Liver (tissue), 9 donors: ENCODE results near the gene CCDC33. TPM values are rescaled to one million over a fixed set of nuclear protein-coding genes. Genes with fewer than 3 reads are reported as not detected.

Source experiments
- DNase-seq: peaks from one replicate; pipeline ENCODE4 v3.0.0-alpha.2; 2017; ENCODE audit warnings: low spot score
- H3K27ac ChIP-seq, 2 donors: one replicate each; pipeline ENCODE4 v1.7.0; 2013; ENCODE audit warnings: inconsistent platforms in 2 of 2, low read length in 2 of 2, control low read depth in 1 of 2, low read depth in 1 of 2, mild to moderate bottlenecking in 1 of 2
- H3K27me3 ChIP-seq, 4 donors: one replicate each; pipeline versions ENCODE4 v1.6.1 to v1.7.0; 2013; ENCODE audit warnings: low read length in 3 of 4, inconsistent platforms in 1 of 4, mild to moderate bottlenecking in 1 of 4, moderate library complexity in 1 of 4; ENCODE audit not compliant: control insufficient read depth in 4 of 4, insufficient read depth in 4 of 4
- H3K36me3 ChIP-seq, 4 donors: one replicate each; pipeline versions ENCODE4 v1.6.1 to v1.7.0; 2013; ENCODE audit warnings: low read length in 3 of 4, mild to moderate bottlenecking in 3 of 4, low read depth in 1 of 4, moderate library complexity in 1 of 4; ENCODE audit not compliant: control insufficient read depth in 4 of 4, insufficient read depth in 3 of 4
- H3K4me1 ChIP-seq, 4 donors: one replicate each; pipeline versions ENCODE4 v1.6.1 to v1.7.0; 2013; ENCODE audit warnings: low read length in 3 of 4, mild to moderate bottlenecking in 3 of 4, moderate library complexity in 1 of 4; ENCODE audit not compliant: control insufficient read depth in 4 of 4, insufficient read depth in 4 of 4
- H3K4me3 ChIP-seq, 3 donors: one replicate each; pipeline versions ENCODE4 v1.6.1 to v1.7.0; 2013; ENCODE audit warnings: low read length in 3 of 3, control low read depth in 1 of 3, low read depth in 1 of 3, mild to moderate bottlenecking in 1 of 3
- H3K9ac ChIP-seq, 2 donors: one replicate each; pipeline ENCODE4 v1.7.0; 2013; ENCODE audit warnings: low read length in 2 of 2, mild to moderate bottlenecking in 2 of 2, moderate library complexity in 2 of 2, control low read depth in 1 of 2, low read depth in 1 of 2
- H3K9me3 ChIP-seq, 4 donors: one replicate each; pipeline versions ENCODE4 v1.6.1 to v1.7.0; 2013; ENCODE audit warnings: low read length in 3 of 4; ENCODE audit not compliant: control insufficient read depth in 4 of 4
- ATF3 ChIP-seq: IDR thresholded peaks from 2 replicates; pipeline ENCODE4 v1.6.1; 2016; ENCODE audit warnings: antibody characterized with exemption
- CTCF ChIP-seq: fragments of 150-350 bp; IDR thresholded peaks from 2 replicates; pipeline ENCODE4 v1.5.1; 2017; ENCODE audit warnings: improper control_type of control experiment, low read depth, low read length; ENCODE audit not compliant: missing input control
- EGR1 ChIP-seq, 2 donors: IDR thresholded peaks; 2 replicates each; pipeline ENCODE4 v1.6.1; 2016 to 2018; ENCODE audit warnings: antibody characterized with exemption in 2 of 2, low read depth in 2 of 2
- HNF4A ChIP-seq, 2 donors: conservative IDR thresholded peaks; 2 replicates each; pipeline ENCODE4 v1.6.1; 2016; ENCODE audit warnings: antibody characterized with exemption in 2 of 2, mild to moderate bottlenecking in 2 of 2
- NR2F2 ChIP-seq: IDR thresholded peaks from 2 replicates; pipeline ENCODE4 v1.6.1; 2016; ENCODE audit warnings: antibody characterized with exemption
- RAD21 ChIP-seq, 2 donors: IDR thresholded peaks; 2 replicates each; pipeline ENCODE4 v1.6.1; 2016; ENCODE audit warnings: antibody characterized with exemption in 2 of 2, mild to moderate bottlenecking in 2 of 2
- RXRA ChIP-seq, 2 donors: IDR thresholded peaks; 2 replicates each; pipeline ENCODE4 v1.6.1; 2017 to 2018; ENCODE audit warnings: antibody characterized with exemption in 2 of 2, mild to moderate bottlenecking in 1 of 2
- SP1 ChIP-seq: IDR thresholded peaks from 2 replicates; pipeline ENCODE4 v1.6.1; 2018; ENCODE audit warnings: antibody characterized with exemption, mild to moderate bottlenecking
- WGBS: extraction: QIAGEN DNeasy Blood & Tissue Kit; methylation state at CpG from one replicate; pipeline ENCODE4 v1.1.7; 2013; 5-methylcytosine and 5-hydroxymethylcytosine counted together
- polyA plus RNA-seq, 2 donors: library from polyadenylated mRNA; stranded (reverse) in 1 of 2; unstranded in 1 of 2; fragments of 200-250 nt in 1 of 2; fragments of >200 nt in 1 of 2; fragmentation: Nextera tagmentation in 1 of 2; extraction: Ambion mirVana in 1 of 2; gene quantifications; one replicate each; pipeline versions ENCODE4 v1.2.1 to v1.2.3, GENCODE V29; 2013 to 2015
- total RNA-seq, 2 donors: library from RNA; depleted of rRNA; stranded (reverse); fragments of >200 nt; gene quantifications; one replicate each; pipeline ENCODE4 v1.2.3, GENCODE V29; 2014
- TF ChIP-seq, protein P1 (sequence below): IDR thresholded peaks from 2 replicates; pipeline ENCODE4 v1.6.1; 2016; ENCODE audit warnings: antibody characterized with exemption, mild to moderate bottlenecking
- donor health status: healthy.
- donor health status: healthy.
- donor health status: healthy.
- donor health status: healthy.
- donor health status: healthy.

The CCDC33 gene
- total and polyA plus RNA-seq, 4 donors = not detected

DNA sequence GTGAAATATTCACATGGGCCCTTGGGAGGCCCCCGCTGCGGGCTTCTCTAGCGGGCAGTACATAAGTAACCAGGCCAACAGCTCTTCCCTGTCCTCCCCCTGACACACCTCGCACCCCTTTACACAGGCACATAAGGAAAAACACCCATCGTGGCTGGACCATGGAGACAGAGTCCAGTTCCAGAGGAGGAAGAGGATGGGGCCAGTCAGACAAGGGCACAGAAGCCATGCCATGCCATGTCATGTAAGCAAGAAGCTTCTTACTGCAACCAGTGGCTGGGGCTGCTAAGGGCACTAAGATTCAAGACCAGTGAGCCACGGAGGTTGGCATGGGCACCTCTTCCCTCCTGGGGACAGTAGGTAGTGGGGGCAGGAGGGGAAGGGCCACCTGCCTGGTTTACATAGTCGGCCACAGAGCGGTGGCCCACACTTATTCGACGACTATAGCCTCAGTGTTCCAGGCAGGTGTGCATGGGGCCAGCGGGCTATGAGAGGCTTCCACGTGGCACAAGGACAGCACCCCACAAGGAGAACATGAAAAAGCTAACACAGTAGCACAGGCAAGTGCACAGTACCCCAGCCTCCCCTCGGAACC, 137.0 kb downstream of the CCDC33 start:
- H3K36me3 ChIP-seq = no peaks in the 10 kb centered on the region
- H3K4me1 ChIP-seq = peaks cover 0 to 18% (median 11%) of the 10 kb centered on the region in 4 donors
- TF ChIP-seq, protein P1, sequence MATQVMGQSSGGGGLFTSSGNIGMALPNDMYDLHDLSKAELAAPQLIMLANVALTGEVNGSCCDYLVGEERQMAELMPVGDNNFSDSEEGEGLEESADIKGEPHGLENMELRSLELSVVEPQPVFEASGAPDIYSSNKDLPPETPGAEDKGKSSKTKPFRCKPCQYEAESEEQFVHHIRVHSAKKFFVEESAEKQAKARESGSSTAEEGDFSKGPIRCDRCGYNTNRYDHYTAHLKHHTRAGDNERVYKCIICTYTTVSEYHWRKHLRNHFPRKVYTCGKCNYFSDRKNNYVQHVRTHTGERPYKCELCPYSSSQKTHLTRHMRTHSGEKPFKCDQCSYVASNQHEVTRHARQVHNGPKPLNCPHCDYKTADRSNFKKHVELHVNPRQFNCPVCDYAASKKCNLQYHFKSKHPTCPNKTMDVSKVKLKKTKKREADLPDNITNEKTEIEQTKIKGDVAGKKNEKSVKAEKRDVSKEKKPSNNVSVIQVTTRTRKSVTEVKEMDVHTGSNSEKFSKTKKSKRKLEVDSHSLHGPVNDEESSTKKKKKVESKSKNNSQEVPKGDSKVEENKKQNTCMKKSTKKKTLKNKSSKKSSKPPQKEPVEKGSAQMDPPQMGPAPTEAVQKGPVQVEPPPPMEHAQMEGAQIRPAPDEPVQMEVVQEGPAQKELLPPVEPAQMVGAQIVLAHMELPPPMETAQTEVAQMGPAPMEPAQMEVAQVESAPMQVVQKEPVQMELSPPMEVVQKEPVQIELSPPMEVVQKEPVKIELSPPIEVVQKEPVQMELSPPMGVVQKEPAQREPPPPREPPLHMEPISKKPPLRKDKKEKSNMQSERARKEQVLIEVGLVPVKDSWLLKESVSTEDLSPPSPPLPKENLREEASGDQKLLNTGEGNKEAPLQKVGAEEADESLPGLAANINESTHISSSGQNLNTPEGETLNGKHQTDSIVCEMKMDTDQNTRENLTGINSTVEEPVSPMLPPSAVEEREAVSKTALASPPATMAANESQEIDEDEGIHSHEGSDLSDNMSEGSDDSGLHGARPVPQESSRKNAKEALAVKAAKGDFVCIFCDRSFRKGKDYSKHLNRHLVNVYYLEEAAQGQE = no peak
- TF ChIP-seq RXRA (IDR thresholded peaks at IDR 0.05) (no peak), HNF4A (conservative IDR thresholded peaks at IDR 0.05) (no peak), NR2F2 (no peak), RAD21 (IDR thresholded peaks at IDR 0.05) (no peak), ATF3 (no peak)
- no peak overlapping the region for H3K27ac ChIP-seq
- WGBS = 51% methylated on average over 13 of the region's 13 CpGs
- no peak for DNase-seq
- H3K9me3 ChIP-seq = no peaks in the 10 kb centered on the region
- H3K9ac ChIP-seq = no peak overlapping the region
- H3K27me3 ChIP-seq = no peaks in the 10 kb centered on the region
- no peak overlapping the region for H3K4me3 ChIP-seq

DNA sequence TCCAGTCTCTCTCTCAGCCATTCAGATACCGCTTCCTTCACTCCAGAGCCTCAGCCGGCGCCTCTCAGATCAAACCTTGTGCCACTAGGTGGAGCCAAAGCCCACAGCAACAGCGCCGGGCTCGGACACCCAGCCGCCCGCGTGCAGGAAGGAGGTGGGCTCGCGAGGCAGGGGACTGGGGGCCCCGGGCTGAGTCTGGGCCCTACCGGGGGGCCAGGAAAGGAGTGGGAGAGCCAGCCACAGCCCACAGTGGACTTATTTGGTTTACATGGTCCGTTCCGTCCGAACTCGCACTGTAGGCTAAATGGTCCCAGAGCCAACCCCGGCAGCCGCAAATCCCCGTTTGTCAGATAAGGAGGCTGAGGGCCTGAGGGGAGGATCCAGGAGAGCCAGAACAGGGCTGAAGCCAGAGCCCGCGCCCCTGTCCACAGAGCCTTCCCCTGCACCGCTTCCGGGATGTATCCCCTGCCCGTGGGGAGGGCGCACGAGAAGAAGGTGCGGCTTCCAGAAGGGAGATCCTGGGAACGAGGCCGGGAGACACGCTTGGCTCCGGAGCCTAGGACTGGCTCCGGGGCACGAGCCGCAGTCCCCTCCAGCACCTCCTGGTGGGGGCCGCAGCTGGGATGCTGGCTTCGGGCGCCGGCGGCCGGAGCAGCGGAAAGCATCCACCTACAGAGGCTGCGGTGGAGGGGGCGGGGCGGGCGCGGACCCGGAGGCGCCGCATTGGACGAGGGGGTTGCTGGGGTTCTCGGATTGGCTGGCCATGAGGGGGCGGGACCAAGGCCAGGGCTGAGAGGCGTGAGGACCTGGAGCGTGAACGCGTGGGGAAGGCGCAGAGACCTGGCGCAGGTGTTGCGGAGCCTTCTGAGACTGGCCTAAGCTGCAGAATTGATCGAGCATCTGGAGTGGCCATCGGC, 137.9 kb downstream of the CCDC33 start:
- no peaks in the 10 kb centered on the region for H3K9me3 ChIP-seq
- peak overlapping the region; percentile 55 to 67 (median 62) for H3K4me3 ChIP-seq
- DNase-seq = peak; percentile 91
- no peak overlapping the region for H3K9ac ChIP-seq
- H3K36me3 ChIP-seq = no peaks in the 10 kb centered on the region
- H3K4me1 ChIP-seq = peaks cover 0 to 18% (median 11%) of the 10 kb centered on the region in 4 donors
- no peak overlapping the region for H3K27ac ChIP-seq
- no peaks in the 10 kb centered on the region for H3K27me3 ChIP-seq
- under 1% methylated on average over 62 of the region's 62 CpGs for WGBS
- peak; percentile 29 for TF ChIP-seq SP1
- TF ChIP-seq CTCF = peak; percentile 86
- peak; percentile 94 to 96 for TF ChIP-seq RAD21 (IDR thresholded peaks at IDR 0.05)
- TF ChIP-seq EGR1 (IDR thresholded peaks at IDR 0.05; ENCODE audit: low read depth in 2 of 2) = no peak
